NCI-H1436 treated with DMSO at 0.1 percent for 48 hours (cell line): ENCODE measurements around the gene ELMO2.

Experiments used
- DNase-seq: peaks from one replicate; lab custom pipeline; 2025; lab: John Stamatoyannopoulos, UW

Gene ELMO2

DNA sequence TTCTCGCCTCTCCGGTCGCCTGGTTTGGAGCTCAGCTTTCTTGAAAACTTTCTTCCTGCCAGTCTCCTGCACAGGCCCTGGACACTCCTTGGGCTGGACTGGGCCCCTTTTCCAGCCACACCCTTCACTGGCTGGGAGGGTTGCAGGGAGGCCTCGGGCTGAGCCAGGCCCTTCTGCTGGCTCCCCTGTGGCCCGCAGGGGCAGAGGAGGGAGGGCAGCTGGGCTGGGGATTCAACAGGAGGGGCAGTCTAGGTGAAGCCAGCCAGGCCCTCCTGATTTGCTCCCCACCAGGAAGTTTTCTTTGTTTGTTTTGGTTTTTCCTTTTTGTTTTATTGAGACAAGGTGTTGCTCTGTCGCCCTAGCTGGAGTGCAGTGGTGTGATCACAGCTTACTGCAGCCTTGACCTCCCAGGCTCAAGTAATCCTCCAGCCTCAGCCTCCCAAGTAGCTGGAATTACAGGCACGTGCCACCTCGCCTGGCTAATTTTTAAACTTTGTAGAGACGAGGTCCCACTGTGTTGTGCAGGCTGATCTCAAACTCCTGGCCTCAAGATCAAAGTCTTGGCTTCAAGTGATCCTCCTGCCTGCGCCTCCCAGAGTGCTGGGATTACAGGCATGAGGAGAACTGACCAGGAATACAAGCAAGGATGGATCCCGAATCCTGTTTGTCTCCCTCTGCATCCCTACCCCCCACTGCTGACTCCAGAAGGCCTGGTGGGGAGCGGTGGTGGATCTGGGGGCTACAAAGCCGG, 74.6 kb downstream of the ELMO2 start:
- DNase-seq: no peak

GRCh38 chr20:46330831-46331371, 75.5 kb downstream of the ELMO2 start:
- DNase-seq: no peak

DNA sequence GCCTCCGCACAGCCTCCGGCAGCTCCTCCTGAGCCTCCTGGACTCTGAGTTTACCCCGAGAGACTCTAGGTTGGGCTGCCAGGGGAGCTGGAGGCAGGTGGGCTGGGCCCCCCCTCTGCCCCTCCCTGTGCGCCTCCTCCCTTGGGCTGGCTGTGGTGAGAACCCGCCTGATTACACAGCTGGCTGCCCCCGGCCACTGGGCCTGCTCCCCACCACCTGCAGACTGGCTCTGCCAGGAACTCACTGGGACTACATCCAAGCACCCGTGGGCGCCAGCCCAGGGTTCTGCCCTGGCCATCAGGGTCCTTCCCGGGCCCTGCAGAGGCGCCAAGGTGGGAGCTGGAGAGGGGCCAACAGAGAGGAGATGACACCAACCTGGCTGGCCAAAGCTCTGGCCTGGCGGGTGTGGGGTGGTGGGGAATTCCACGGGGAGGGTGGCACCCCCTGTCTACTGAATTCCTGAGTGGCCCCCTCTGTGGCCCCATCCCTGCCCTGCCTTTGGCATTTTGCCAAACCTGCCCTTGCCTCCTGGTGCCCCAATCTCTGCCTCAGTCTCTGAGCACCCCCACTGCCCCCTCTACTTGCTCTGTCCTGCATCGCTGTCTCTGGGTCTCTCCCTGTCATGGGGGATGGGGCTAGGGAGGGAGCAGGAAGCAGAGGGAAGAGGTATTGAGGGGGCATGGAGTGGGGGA, 76.2 kb downstream of the ELMO2 start:
- DNase-seq: no peak

DNA sequence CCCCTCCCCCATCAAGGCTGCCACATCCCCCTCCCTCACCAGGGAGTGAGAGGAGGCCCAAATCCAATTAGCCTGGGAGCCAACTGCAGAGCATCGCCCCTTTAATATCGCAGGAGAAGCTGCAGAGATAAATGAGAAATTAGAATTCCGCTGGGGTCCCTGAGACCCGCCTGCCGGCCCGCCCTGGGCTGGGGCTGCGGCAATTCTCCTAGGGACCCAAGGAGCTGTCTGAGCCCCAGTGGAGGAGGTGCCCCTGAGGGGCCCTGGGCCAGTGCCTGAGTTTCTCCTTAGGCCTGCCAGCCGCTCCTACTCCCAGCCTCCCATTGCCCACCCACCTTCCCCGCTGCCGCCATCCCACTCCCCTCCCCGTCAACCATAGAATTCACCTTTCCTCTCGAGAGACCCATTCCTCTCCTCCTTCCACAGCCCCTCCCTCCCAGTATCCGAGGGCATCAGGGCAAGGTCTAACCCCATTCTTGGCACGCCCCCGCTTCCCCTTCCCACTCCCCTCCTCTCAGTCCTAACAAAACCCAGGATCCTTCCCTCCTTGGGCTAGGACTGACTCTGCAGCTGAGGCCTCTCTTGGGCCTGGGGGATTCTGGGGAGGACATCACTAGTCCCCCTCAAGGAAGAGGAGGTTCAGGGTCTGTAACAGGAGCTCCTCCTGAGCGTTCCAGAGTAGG, 78.1 kb downstream of the ELMO2 start:
- DNase-seq: no peak

- DNase-seq: no peak
These were observed 78.9 kb downstream of the ELMO2 start for GRCh38 chr20:46327557-46327956.

GRCh38 chr20:46325789-46326188, 80.6 kb downstream of the ELMO2 start:
- no peak for DNase-seq

DNA sequence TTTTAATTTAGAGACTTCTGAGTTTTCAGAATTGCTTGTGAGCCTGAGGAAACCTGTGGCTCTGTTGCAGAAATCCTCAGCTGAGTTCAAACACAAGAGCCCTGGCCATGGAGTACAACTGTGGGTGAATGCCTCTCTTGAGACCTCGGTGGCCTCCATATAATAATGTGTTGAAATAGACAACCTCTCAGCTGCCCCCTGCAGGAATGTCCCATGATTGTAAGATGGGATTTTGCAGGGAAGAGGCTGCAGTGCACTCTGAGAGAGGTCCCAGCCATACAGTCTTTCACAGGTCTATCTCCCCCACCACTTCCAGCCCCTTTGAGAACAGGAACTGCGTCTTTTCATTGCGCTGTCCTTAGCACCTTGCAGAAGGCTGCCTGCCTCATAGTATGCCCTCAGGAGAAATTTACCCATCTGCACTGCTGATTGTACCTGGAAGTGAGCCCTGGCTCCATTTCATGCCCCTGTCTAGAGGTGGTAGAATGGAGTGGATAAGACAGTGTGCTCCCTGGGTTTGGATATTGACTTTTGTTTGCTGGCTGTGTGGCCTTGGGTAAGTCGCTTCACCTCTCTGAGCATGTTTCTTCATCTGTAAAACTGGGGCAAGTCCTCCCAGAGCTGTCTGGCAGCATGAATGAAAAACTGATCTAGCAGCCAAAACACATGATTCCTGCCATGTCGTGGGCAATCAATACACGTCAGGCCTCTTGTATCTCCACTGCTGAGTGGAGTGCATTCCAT, 81.3 kb downstream of the ELMO2 start:
- DNase-seq: no peak

DNA sequence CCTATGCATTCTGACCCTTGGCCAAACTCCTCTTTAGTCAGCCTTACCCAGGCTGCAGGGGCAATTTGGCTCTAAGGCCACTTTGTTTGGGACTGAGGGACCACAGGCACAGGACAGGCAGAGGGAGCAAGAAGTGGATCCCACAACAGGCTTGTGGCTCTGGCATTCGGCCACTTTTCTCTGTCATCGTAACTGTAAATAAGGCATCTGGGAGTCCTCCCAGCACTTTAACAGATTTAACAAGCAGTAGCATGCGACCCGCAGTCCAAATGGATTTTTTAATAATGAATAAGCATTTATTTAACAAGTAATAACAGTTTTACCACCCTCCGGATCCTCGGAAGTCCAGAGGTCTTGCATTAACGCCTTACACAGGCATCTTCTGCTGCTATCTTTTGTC, 82.0 kb downstream of the ELMO2 start:
- no peak for DNase-seq

GRCh38 chr20:46323557-46323956, 82.9 kb downstream of the ELMO2 start:
- no peak for DNase-seq

DNA sequence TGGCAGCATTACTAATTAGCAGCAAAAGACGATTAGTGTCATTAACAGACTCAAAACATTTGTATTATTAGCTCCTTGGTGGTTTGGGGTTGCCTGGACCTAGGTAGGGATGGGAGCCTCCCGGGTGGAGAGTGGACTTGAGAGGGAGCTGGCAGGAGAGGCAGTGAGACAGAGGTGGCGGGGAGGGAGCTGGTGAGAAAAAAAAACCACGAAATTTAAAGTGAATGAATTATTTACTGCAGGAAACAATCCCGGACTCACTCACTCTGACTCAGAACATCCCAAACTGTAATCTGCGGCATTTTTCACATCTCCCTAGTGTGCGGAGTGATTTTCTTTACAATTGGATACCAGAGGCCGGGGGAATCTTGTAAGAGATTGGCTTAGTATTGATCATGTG, 83.8 kb downstream of the ELMO2 start:
- no peak for DNase-seq

DNA sequence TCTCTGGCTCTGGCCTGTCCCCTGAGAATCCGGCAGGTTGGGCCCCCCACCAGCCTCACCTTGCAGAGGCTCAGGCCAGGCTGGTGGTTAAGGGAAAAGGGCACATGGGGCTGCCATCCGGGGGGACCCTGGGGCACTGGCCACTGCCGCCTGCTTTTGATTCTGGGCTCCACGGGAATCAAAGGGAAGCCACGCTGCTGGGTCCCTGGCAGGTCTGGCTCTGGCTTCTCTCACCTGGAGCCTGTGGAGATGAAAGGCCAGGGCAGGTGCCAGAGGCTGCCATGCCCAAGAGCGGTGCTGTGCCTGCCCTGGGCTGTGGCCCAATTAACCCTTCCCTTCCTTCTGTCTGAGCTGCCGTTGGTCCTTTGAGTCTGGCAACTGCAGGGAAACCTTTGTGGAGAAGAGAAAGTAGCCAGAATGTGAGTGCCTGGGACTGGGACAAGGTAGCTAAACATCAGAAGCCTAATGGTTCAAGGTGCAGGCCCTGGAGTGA, 88.7 kb downstream of the ELMO2 start:
- DNase-seq: no peak

- peak; percentile 23 for DNase-seq
These were observed 89.3 kb downstream of the ELMO2 start for GRCh38 chr20:46316984-46317684.
